GM12878 (cell line): ENCODE data around the gene DCAF15.

Experiments used
- GABPA ChIP-seq: IDR thresholded peaks from 2 replicates; pipeline ENCODE4 v1.6.1; 2014; ENCODE audit warnings: antibody characterized with exemption, low read depth, mild to moderate bottlenecking, inconsistent platforms
- HDGF ChIP-seq: fragments of 450-650 bp; IDR thresholded peaks from 2 replicates; pipeline ENCODE4 v1.6.1; 2016; ENCODE audit warnings: antibody characterized with exemption
- TCF12 ChIP-seq: IDR thresholded peaks from 2 replicates; pipeline ENCODE4 v1.6.1; 2011; ENCODE audit warnings: low read depth, mild to moderate bottlenecking, low read length
- TF ChIP-seq, protein P1 (sequence below), 3 experiments: IDR thresholded peaks in 2 of 3; conservative IDR thresholded peaks in 1 of 3; 2 replicates each; pipeline ENCODE4 v1.5.1; 2011; ENCODE audit warnings: low read depth in 3 of 3, low read length in 3 of 3, mild to moderate bottlenecking in 3 of 3, control low read depth in 2 of 3, moderate library complexity in 2 of 3, inconsistent platforms in 1 of 3, mixed read lengths in 1 of 3; ENCODE audit not compliant: control insufficient read depth in 2 of 3, insufficient read depth in 1 of 3; ENCODE audit errors: extremely low read depth in 1 of 3

DNA sequence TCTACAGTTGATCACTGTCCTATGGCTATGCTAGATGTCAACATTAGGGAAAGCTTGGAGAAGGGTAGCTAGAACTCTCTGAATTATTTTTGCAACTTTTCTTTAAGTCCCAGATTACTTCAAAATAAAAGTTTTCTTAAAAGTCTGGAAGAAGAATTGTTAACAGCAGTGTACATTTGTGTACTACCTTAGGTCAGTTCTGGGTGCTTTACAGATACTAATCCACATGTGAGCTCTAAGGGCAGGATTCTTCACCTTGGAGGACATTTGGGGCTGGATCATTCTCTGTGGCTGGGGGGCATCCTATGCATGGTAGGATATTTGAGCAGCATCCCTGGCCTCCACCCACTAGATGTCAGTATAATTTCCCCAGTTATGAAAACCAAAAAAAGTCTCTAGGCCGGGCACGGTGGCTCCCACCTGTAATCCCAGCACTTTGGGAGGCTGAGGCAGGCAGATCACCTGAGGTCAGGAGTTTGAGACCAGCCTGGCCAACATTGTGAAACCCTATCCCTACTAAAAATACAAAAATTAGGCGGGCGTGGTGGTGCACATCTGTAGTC is 49.2 kb upstream of the DCAF15 start:
- TF ChIP-seq, protein P1, sequence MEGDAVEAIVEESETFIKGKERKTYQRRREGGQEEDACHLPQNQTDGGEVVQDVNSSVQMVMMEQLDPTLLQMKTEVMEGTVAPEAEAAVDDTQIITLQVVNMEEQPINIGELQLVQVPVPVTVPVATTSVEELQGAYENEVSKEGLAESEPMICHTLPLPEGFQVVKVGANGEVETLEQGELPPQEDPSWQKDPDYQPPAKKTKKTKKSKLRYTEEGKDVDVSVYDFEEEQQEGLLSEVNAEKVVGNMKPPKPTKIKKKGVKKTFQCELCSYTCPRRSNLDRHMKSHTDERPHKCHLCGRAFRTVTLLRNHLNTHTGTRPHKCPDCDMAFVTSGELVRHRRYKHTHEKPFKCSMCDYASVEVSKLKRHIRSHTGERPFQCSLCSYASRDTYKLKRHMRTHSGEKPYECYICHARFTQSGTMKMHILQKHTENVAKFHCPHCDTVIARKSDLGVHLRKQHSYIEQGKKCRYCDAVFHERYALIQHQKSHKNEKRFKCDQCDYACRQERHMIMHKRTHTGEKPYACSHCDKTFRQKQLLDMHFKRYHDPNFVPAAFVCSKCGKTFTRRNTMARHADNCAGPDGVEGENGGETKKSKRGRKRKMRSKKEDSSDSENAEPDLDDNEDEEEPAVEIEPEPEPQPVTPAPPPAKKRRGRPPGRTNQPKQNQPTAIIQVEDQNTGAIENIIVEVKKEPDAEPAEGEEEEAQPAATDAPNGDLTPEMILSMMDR (IDR thresholded peaks at IDR 0.05 in 2 of 3, conservative IDR thresholded peaks at IDR 0.05 in 1 of 3; ENCODE audit: control insufficient read depth in 2 of 3, extremely low read depth in 1 of 3, insufficient read depth in 1 of 3, low read depth in 3 of 3, low read length in 3 of 3), result peak; percentile 48; a peak in 5 of 6 replicates
- TF ChIP-seq HDGF (no peak), TCF12 (no peak), GABPA (no peak)
